Smooth muscle cell (in vitro differentiated cells): ENCODE measurements around the gene CARD6. TPM values are rescaled to one million over a fixed set of nuclear protein-coding genes. Genes with fewer than 3 reads are reported as not detected.
"Not testable (repeated sequence)": the region's sequence is repeated elsewhere in the genome, so short reads cannot be mapped to it uniquely, and the experiment has no call there.

Source experiments
- DNase-seq: peaks from one replicate; lab custom pipeline; 2025; ENCODE audit not compliant: unreplicated experiment; lab: John Stamatoyannopoulos, UW
- H2AFZ ChIP-seq: fragments of 200-600 bp; sonication (generic); 2 replicates; pipeline ENCODE4 v1.6.0; 2016; ENCODE audit warnings: antibody characterized with exemption, low read depth, mild to moderate bottlenecking
- H3F3A ChIP-seq: fragments of 200-600 bp; sonication (generic); 2 replicates; pipeline ENCODE4 v1.6.0; 2017; ENCODE audit warnings: antibody characterized with exemption, low read depth
- H3K27ac ChIP-seq: fragments of 200-600 bp; sonication (generic); 2 replicates; pipeline ENCODE4 v1.5.1; 2016; ENCODE audit warnings: low read depth, mild to moderate bottlenecking
- H3K27me3 ChIP-seq: fragments of 200-600 bp; sonication (generic); 2 replicates; pipeline ENCODE4 v1.6.1; 2016; ENCODE audit warnings: low read depth, mild to moderate bottlenecking
- H3K36me3 ChIP-seq: fragments of 200-600 bp; sonication (generic); 2 replicates; pipeline ENCODE4 v1.5.1; 2016; ENCODE audit warnings: low read depth
- H3K4me1 ChIP-seq: fragments of 200-600 bp; sonication (generic); 2 replicates; pipeline ENCODE4 v1.5.1; 2016; ENCODE audit warnings: low read depth
- H3K4me2 ChIP-seq: fragments of 200-600 bp; sonication (generic); 2 replicates; pipeline ENCODE4 v1.6.0; 2016; ENCODE audit warnings: mild to moderate bottlenecking
- H3K4me3 ChIP-seq: fragments of 200-600 bp; sonication (generic); 2 replicates; pipeline ENCODE4 v1.5.1; 2016; ENCODE audit warnings: mild to moderate bottlenecking
- H3K79me2 ChIP-seq: fragments of 200-600 bp; sonication (generic); 2 replicates; pipeline ENCODE4 v1.6.0; 2016; ENCODE audit warnings: low read depth, mild to moderate bottlenecking
- H3K9ac ChIP-seq: fragments of 200-600 bp; sonication (generic); 2 replicates; pipeline ENCODE4 v1.6.0; 2016; ENCODE audit warnings: low read depth
- H3K9me3 ChIP-seq: fragments of 200-600 bp; sonication (generic); replicated peaks from 2 replicates; pipeline ENCODE4 v1.5.1; 2016; ENCODE audit warnings: low read depth
- H4K20me1 ChIP-seq: fragments of 200-600 bp; sonication (generic); 2 replicates; pipeline ENCODE4 v1.6.0; 2016; ENCODE audit warnings: low read depth
- WGBS: methylation state at CpG from one replicate; pipeline ENCODE4 v1.1.7; 2016; ENCODE audit warnings: low lambda C conversion rate; 5-methylcytosine and 5-hydroxymethylcytosine counted together
- polyA plus RNA-seq: library from polyadenylated mRNA; unstranded; fragments of >200 nt; fragmentation: Nextera tagmentation; extraction: Ambion mirVana; gene quantifications from 2 replicates; pipeline ENCODE4 v1.2.1, GENCODE V29; 2016
- total RNA-seq: library from RNA; depleted of rRNA; stranded (reverse); fragments of >200 nt; gene quantifications from 2 replicates; pipeline ENCODE4 v1.2.3, GENCODE V29; 2014
- TF ChIP-seq, protein P1 (sequence below): fragments of 200-600 bp; sonication (generic); IDR thresholded peaks from 2 replicates; pipeline ENCODE4 v1.5.1; 2017; ENCODE audit warnings: borderline replicate concordance, mild to moderate bottlenecking, antibody characterized with exemption; ENCODE audit not compliant: insufficient read depth, poor library complexity, severe bottlenecking

Gene CARD6
- total and polyA plus RNA-seq, 2 experiments from 2014 or later: 0.43 to 0.99 TPM

DNA sequence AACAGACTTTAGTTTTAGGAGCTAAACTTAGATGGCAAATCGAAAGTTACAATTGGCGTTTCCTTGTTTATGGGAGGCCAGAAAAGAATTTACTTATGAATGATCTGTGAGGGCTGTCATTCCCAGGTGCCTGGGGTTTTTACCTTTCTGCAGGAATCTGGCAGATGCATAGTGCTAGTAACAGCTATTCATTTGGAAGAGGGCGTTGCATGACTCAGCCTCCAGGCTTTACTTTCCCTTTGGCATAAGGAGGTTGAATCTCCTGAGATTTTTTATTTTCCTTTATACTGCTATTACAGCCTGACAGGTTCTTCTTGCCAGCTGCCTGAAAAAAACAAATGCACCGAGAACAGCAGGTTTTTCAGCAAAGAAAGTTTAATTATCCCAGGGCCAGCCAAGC lies 30.0 kb downstream of the CARD6 start:
- WGBS: 62% methylated on average over 4 of the region's 4 CpGs
- H3K27me3 ChIP-seq: no peaks in the 10 kb centered on the region
- H3K4me2 ChIP-seq: no peak overlapping the region
- H3F3A ChIP-seq: no peaks in the 10 kb centered on the region
- H3K27ac ChIP-seq: no peak overlapping the region
- H3K79me2 ChIP-seq: no peaks in the 10 kb centered on the region
- H3K4me1 ChIP-seq: no peaks in the 10 kb centered on the region
- H2AFZ ChIP-seq: no peak overlapping the region
- TF ChIP-seq, protein P1, sequence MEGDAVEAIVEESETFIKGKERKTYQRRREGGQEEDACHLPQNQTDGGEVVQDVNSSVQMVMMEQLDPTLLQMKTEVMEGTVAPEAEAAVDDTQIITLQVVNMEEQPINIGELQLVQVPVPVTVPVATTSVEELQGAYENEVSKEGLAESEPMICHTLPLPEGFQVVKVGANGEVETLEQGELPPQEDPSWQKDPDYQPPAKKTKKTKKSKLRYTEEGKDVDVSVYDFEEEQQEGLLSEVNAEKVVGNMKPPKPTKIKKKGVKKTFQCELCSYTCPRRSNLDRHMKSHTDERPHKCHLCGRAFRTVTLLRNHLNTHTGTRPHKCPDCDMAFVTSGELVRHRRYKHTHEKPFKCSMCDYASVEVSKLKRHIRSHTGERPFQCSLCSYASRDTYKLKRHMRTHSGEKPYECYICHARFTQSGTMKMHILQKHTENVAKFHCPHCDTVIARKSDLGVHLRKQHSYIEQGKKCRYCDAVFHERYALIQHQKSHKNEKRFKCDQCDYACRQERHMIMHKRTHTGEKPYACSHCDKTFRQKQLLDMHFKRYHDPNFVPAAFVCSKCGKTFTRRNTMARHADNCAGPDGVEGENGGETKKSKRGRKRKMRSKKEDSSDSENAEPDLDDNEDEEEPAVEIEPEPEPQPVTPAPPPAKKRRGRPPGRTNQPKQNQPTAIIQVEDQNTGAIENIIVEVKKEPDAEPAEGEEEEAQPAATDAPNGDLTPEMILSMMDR: no peak
- no peak overlapping the region for H3K4me3 ChIP-seq
- no peaks in the 10 kb centered on the region for H3K9me3 ChIP-seq
- H4K20me1 ChIP-seq: no peaks in the 10 kb centered on the region
- no peak for DNase-seq
- H3K36me3 ChIP-seq: no peaks in the 10 kb centered on the region
- no peak overlapping the region for H3K9ac ChIP-seq

DNA sequence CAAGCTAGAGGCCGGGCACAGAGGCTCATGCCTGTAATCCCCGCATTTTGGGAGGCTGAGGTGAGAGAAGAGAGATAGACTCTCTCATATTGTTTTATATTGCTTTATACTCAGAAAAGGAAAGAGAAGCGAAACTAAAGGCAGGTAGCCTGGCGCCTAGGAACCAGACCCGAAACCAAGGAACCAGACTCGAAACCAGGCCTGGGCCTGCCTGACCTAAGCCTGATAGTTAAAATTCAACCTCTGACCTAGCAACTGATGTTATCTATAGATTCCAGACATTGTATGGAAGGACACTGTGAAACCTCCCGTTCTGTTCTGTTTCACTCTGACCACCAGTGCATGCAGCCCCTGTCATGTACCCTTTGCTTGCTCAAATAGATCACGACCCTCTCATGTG lies 31.1 kb downstream of the CARD6 start:
- not testable (repeated sequence) for H3K4me2 ChIP-seq, H3K27me3 ChIP-seq, H4K20me1 ChIP-seq, H3K4me1 ChIP-seq, H3K9ac ChIP-seq, H3F3A ChIP-seq, H3K36me3 ChIP-seq, DNase-seq, H2AFZ ChIP-seq, H3K79me2 ChIP-seq, H3K27ac ChIP-seq, H3K9me3 ChIP-seq, H3K4me3 ChIP-seq
- 89% methylated on average over 8 of the region's 8 CpGs for WGBS

DNA sequence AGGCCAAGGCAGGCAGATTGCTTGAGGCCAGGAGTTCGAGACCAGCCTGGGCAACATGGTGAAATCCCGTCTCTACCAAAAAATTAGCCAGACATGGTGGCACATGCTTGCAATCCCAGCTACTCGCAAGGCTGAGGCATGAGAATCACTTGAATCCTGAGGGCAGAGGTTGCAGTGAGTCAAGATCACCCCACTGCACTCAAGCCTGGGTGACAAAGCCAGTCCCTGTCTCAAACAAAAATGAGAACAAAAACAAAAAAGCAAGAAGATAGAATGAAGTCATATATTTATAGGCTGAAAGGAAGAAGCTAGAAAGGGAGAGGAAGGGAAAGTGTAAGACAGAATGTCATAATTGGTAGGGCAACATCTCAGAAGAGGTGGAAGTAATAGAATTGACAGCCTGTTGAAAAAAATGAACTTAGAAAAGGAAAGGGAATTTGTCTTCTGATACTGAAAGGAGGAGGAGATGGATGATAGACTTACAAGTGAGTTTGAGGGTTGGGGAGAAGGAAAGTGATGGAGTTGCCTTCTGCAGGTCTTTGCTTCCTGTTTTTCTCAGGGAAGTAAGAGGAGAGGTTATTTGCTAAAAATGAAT lies 32.2 kb downstream of the CARD6 start:
- no peaks in the 10 kb centered on the region for H3K27me3 ChIP-seq
- no peak for DNase-seq
- no peaks in the 10 kb centered on the region for H4K20me1 ChIP-seq
- H3K9ac ChIP-seq: no peak overlapping the region
- TF ChIP-seq, protein P1: no peak
- H3K27ac ChIP-seq: no peak overlapping the region
- H3K36me3 ChIP-seq: no peaks in the 10 kb centered on the region
- H3K9me3 ChIP-seq: no peaks in the 10 kb centered on the region
- no peaks in the 10 kb centered on the region for H3F3A ChIP-seq
- no peaks in the 10 kb centered on the region for H3K4me1 ChIP-seq
- 95% methylated on average over 3 of the region's 3 CpGs for WGBS
- no peak overlapping the region for H3K4me2 ChIP-seq
- no peak overlapping the region for H2AFZ ChIP-seq
- H3K4me3 ChIP-seq: no peak overlapping the region
- H3K79me2 ChIP-seq: no peaks in the 10 kb centered on the region

DNA sequence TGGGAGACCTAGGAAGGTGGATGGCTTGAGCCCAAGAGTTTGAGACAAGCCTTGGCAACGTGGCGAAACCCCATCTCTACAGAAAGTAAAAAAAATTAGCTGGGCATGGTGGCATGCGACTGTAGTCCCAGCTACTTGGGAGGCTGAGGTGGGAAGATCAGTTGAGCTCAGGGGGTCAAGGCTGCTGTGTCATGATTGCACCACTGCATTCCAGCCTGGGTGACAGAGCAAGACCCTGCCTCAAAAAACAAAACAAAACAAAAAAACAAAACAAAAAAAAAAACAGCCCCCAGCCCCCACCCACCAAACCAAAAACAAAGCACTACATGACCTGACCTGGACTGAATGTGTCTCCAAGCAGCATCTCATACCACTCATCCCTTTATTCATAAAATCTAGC lies 34.8 kb downstream of the CARD6 start:
- TF ChIP-seq, protein P1: no peak
- Histone ChIP-seq H3K36me3 (no peaks in the 10 kb centered on the region), H3K27me3 (no peaks in the 10 kb centered on the region)

More for the DNA sequence above, 34.8 kb downstream of the CARD6 start:
- WGBS: 89% methylated on average over 3 of the region's 3 CpGs
- Histone ChIP-seq H3K27ac (no peak overlapping the region), H3K9ac (no peak overlapping the region), H4K20me1 (no peaks in the 10 kb centered on the region), H3K4me1 (no peaks in the 10 kb centered on the region), H3K4me3 (no peak overlapping the region), H2AFZ (no peak overlapping the region), H3K9me3 (no peaks in the 10 kb centered on the region), H3K4me2 (no peak overlapping the region), H3K79me2 (no peaks in the 10 kb centered on the region), H3F3A (no peaks in the 10 kb centered on the region)
- no peak for DNase-seq
